K562 (cell line): ENCODE measurements around the gene SLC5A11. TPM values are rescaled to one million over a fixed set of nuclear protein-coding genes. Genes with fewer than 3 reads are reported as not detected.

Experiments used
- BHLHE40 ChIP-seq: IDR thresholded peaks from 2 replicates; pipeline ENCODE4 v1.6.1; 2011; ENCODE audit warnings: low read length, improper control_type of control experiment
- CBFA2T3 ChIP-seq: fragments of 450-650 bp; IDR thresholded peaks from 2 replicates; pipeline ENCODE4 v1.6.1; 2017
- ERF ChIP-seq: fragments of 450-650 bp; formaldehyde crosslinking; IDR thresholded peaks from 2 replicates; pipeline ENCODE4 v1.4.0; 2020; ENCODE audit warnings: mild to moderate bottlenecking, mixed read lengths
- HMGN3 ChIP-seq: IDR thresholded peaks from 2 replicates; pipeline ENCODE4 v1.6.1; 2011; ENCODE audit warnings: borderline replicate concordance, low read depth, mild to moderate bottlenecking, mixed read lengths, low read length; ENCODE audit not compliant: insufficient read length; ENCODE audit errors: extremely low read depth
- LARP7 ChIP-seq: fragments of 450-650 bp; IDR thresholded peaks from 2 replicates; pipeline ENCODE4 v1.6.1; 2016
- NFRKB ChIP-seq: fragments of 450-650 bp; IDR thresholded peaks from 2 replicates; pipeline ENCODE4 v1.6.1; 2016; ENCODE audit warnings: low read depth
- POLR3G ChIP-seq: IDR thresholded peaks from 2 replicates; pipeline ENCODE4 v1.6.1; 2011; ENCODE audit not compliant: insufficient read length, insufficient replicate concordance; ENCODE audit errors: extremely low read depth
- SAFB2 ChIP-seq: fragments of 200-400 bp; formaldehyde crosslinking; IDR thresholded peaks from 2 replicates; pipeline ENCODE4 v1.6.1; 2018; ENCODE audit warnings: borderline replicate concordance, low read length, low read depth, moderate library complexity; ENCODE audit not compliant: severe bottlenecking
- SIRT6 ChIP-seq: IDR thresholded peaks from one replicate; pipeline ENCODE4 v1.6.1; 2012; ENCODE audit warnings: low read depth, mild to moderate bottlenecking, control low read depth, inconsistent platforms, low read length, moderate library complexity
- SMAD2 ChIP-seq: fragments of 150-350 bp; IDR thresholded peaks from 2 replicates; pipeline ENCODE4 v1.6.1; 2014; ENCODE audit warnings: low read depth, mild to moderate bottlenecking, low read length
- SRSF7 ChIP-seq: fragments of 200-400 bp; formaldehyde crosslinking; optimal IDR thresholded peaks from 2 replicates; pipeline ENCODE3; 2017; ENCODE audit warnings: mild to moderate bottlenecking, low read depth, low read length
- ZNF184 ChIP-seq: sonication (generic); formaldehyde crosslinking; IDR thresholded peaks from 2 replicates; pipeline ENCODE4 v1.5.0; 2020; ENCODE audit warnings: missing genetic modification reagents
- ZNF316 ChIP-seq: fragments of 450-650 bp; IDR thresholded peaks from 2 replicates; pipeline ENCODE4 v1.6.1; 2016
- polyA plus RNA-seq, 8 experiments: library from polyadenylated mRNA; depleted of rRNA in 4 of 8; stranded (reverse) in 5 of 8; unstranded in 3 of 8; fragments of >200 nt; fragmentation: Nextera tagmentation in 2 of 8; fragmentation: Illumina TruSeq in 1 of 8; extraction: Ambion mirVana in 2 of 8; extraction: Trizol in 1 of 8; gene quantifications; 2 replicates each; pipeline versions ENCODE4 v1.2.1 to v1.2.3, GENCODE V29; 2011 to 2014; ENCODE audit warnings: inconsistent platforms in 1 of 8, missing spikeins in 1 of 8
- total RNA-seq, 7 experiments: library from RNA; depleted of rRNA in 6 of 7; stranded (reverse); fragments of >200 nt in 6 of 7; fragmentation: Illumina TruSeq in 2 of 7; extraction: Trizol in 2 of 7; gene quantifications; 2 replicates each; pipeline versions ENCODE4 v1.2.1 to v1.2.3, GENCODE V29; 2011 to 2021; ENCODE audit warnings: low replicate concordance in 1 of 7
- TF ChIP-seq, protein P1 (sequence below): sonication (generic); formaldehyde crosslinking; IDR thresholded peaks from 2 replicates; pipeline ENCODE4 v1.8.1; 2023; ENCODE audit warnings: missing genetic modification reagents, mild to moderate bottlenecking, borderline replicate concordance

SLC5A11 gene
- total and polyA plus RNA-seq, 9 of the 15 experiments (the other 6 are each of a cell fraction or from before 2014, with no cell fraction given), result 0.04 to 0.25 (median 0.11) TPM; not detected in 3

DNA sequence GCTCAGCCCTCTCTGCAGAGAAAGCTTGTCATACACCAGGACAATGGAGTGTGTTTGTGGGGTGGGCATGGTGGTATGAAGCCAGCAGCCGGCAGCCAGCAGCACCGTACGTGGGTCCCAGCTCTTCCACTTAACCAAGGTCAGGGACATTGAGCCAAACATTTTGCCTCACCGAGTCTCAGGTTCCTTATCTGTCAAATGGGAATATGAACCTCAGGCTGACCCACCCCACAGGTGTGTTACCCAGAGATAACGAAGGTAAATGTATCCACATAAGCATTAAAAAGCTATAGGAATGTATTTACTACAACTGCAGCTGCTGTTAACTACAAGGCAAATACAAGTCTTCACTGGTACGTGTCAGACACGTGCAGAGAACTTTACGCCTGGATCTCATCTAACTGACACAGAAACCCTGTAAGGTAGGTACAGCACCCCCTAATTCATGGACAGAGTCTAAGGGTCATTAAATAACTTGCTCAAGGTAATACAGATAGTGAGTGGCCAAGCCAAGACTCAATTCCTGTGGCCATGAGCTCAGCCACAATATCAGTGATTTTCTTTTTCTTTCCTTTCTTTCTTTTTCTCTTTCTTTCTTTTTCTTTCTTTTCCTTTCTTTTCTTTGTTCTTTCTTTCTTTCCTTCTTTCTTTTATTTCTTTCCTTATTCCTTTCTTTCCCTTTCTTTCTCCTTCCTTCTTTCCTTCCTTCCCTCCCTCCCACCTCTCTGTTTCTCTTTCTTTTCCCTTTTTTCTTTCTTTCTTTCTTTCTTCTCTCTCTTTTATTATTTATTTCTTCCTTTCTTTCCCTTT lies 990 bp downstream of the SLC5A11 start (continued):
- TF ChIP-seq, protein P1, sequence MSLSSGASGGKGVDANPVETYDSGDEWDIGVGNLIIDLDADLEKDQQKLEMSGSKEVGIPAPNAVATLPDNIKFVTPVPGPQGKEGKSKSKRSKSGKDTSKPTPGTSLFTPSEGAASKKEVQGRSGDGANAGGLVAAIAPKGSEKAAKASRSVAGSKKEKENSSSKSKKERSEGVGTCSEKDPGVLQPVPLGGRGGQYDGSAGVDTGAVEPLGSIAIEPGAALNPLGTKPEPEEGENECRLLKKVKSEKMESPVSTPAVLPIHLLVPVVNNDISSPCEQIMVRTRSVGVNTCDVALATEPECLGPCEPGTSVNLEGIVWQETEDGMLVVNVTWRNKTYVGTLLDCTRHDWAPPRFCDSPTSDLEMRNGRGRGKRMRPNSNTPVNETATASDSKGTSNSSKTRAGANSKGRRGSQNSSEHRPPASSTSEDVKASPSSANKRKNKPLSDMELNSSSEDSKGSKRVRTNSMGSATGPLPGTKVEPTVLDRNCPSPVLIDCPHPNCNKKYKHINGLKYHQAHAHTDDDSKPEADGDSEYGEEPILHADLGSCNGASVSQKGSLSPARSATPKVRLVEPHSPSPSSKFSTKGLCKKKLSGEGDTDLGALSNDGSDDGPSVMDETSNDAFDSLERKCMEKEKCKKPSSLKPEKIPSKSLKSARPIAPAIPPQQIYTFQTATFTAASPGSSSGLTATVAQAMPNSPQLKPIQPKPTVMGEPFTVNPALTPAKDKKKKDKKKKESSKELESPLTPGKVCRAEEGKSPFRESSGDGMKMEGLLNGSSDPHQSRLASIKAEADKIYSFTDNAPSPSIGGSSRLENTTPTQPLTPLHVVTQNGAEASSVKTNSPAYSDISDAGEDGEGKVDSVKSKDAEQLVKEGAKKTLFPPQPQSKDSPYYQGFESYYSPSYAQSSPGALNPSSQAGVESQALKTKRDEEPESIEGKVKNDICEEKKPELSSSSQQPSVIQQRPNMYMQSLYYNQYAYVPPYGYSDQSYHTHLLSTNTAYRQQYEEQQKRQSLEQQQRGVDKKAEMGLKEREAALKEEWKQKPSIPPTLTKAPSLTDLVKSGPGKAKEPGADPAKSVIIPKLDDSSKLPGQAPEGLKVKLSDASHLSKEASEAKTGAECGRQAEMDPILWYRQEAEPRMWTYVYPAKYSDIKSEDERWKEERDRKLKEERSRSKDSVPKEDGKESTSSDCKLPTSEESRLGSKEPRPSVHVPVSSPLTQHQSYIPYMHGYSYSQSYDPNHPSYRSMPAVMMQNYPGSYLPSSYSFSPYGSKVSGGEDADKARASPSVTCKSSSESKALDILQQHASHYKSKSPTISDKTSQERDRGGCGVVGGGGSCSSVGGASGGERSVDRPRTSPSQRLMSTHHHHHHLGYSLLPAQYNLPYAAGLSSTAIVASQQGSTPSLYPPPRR (CRISPR knock-in tag), result no peak
- TF ChIP-seq ZNF316 (no peak), SRSF7 (no peak), HMGN3 (no peak), SAFB2 (no peak), CBFA2T3 (peak; percentile 66), ZNF184 (CRISPR knock-in tag) (no peak), SMAD2 (no peak), LARP7 (peak; percentile 71; the same call in 1 of the 2 replicates), SIRT6 (no peak), POLR3G (no peak), BHLHE40 (peak; percentile 42), NFRKB (no peak), ERF (CRISPR knock-in tag) (no peak)
